ENCODE results near the gene NRL.

- TF ChIP-seq CTCF (IDR thresholded peaks at IDR 0.05) (no peak), POLR2A (IDR thresholded peaks at IDR 0.05) (no peak)
Measured at GRCh38 chr14:24063263-24063836, 51.4 kb downstream of the NRL start.
